K562 (cell line): ENCODE measurements around the gene EPHX1. TPM values are rescaled to one million over a fixed set of nuclear protein-coding genes. Genes with fewer than 3 reads are reported as not detected.

Experiments used
- BMI1 ChIP-seq: fragments of 150-350 bp; IDR thresholded peaks from 2 replicates; pipeline ENCODE4 v1.6.1; 2014; ENCODE audit warnings: low read length
- FOXK1 ChIP-seq: sonication (generic); formaldehyde crosslinking; IDR thresholded peaks from 2 replicates; pipeline ENCODE4 v1.8.0; 2022; ENCODE audit warnings: missing genetic modification reagents, mild to moderate bottlenecking, borderline replicate concordance
- KDM5B ChIP-seq: fragments of 200-600 bp; sonication (generic); IDR thresholded peaks from 2 replicates; pipeline ENCODE4 v1.6.1; 2012; ENCODE audit warnings: low read depth, mild to moderate bottlenecking, moderate library complexity, low read length, control low read depth, inconsistent platforms; ENCODE audit not compliant: insufficient replicate concordance
- POLR2A ChIP-seq: fragments of 450-650 bp; conservative IDR thresholded peaks from 2 replicates; pipeline ENCODE4 v1.6.1; 2016
- XRCC4 ChIP-seq: IDR thresholded peaks from one replicate; pipeline ENCODE4 v1.6.1; 2011; ENCODE audit not compliant: insufficient read depth, insufficient read length; ENCODE audit errors: extremely low read depth
- polyA plus RNA-seq, 8 experiments: library from polyadenylated mRNA; depleted of rRNA in 4 of 8; stranded (reverse) in 5 of 8; unstranded in 3 of 8; fragments of >200 nt; fragmentation: Nextera tagmentation in 2 of 8; fragmentation: Illumina TruSeq in 1 of 8; extraction: Ambion mirVana in 2 of 8; extraction: Trizol in 1 of 8; gene quantifications; 2 replicates each; pipeline versions ENCODE4 v1.2.1 to v1.2.3, GENCODE V29; 2011 to 2014; ENCODE audit warnings: inconsistent platforms in 1 of 8, missing spikeins in 1 of 8
- total RNA-seq, 7 experiments: library from RNA; depleted of rRNA in 6 of 7; stranded (reverse); fragments of >200 nt in 6 of 7; fragmentation: Illumina TruSeq in 2 of 7; extraction: Trizol in 2 of 7; gene quantifications; 2 replicates each; pipeline versions ENCODE4 v1.2.1 to v1.2.3, GENCODE V29; 2011 to 2021; ENCODE audit warnings: low replicate concordance in 1 of 7
- TF ChIP-seq, protein P1 (sequence below): fragments of 450-650 bp; formaldehyde crosslinking; IDR thresholded peaks from 2 replicates; pipeline ENCODE4 v1.4.0; 2022; ENCODE audit warnings: missing genetic modification characterization
- TF ChIP-seq, protein P2 (sequence below): sonication (generic); formaldehyde crosslinking; IDR thresholded peaks from 2 replicates; pipeline ENCODE4 v1.8.1; 2023; ENCODE audit warnings: mild to moderate bottlenecking, missing genetic modification reagents
- TF ChIP-seq, protein P3 (sequence below), 2 experiments: fragments of 450-650 bp in 1 of 2; IDR thresholded peaks; 2 replicates each; pipeline ENCODE4 v1.6.1; 2011 to 2017; ENCODE audit warnings: low read depth in 2 of 2, antibody characterized with exemption in 1 of 2, borderline replicate concordance in 1 of 2, low read length in 1 of 2, mild to moderate bottlenecking in 1 of 2, mixed read lengths in 1 of 2; ENCODE audit not compliant: control insufficient read depth in 1 of 2
- TF ChIP-seq, protein P4 (sequence below): fragments of 250-450 bp; sonication (Bioruptor Pico); IDR thresholded peaks from 2 replicates; pipeline ENCODE4 v1.4.0; 2020; ENCODE audit warnings: mild to moderate bottlenecking
- TF ChIP-seq, protein P5 (sequence below): fragments of 450-650 bp; formaldehyde crosslinking; IDR thresholded peaks from 2 replicates; pipeline ENCODE4 v1.4.0; 2020; ENCODE audit warnings: mild to moderate bottlenecking, moderate library complexity

The EPHX1 gene
- total and polyA plus RNA-seq, 9 of the 15 experiments (the other 6 are each of a cell fraction or from before 2014, with no cell fraction given), result 0.21 to 27.0 (median 6.7) TPM

DNA sequence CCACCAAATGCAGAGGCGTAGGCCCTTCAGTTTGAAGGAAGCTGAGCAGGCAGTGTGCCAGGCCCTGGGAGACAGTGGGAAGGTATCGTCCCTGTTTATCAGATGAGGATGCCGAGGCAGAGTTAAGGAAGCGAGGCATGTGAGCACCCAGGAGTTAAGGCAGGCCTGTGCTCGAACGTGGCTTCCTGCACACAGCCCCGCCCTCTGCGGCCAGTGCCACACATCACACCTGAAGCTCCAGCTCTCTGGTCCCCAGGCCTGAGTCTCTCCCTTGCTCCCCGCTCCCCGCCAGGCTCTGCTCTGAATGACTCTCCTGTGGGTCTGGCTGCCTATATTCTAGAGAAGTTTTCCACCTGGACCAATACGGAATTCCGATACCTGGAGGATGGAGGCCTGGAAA, 32.1 kb downstream of the EPHX1 start (continued):
- TF ChIP-seq KDM5B (no peak), BMI1 (no peak), FOXK1 (CRISPR knock-in tag) (no peak), XRCC4 (no peak), POLR2A (peak; percentile 32; the same call in 1 of the 2 replicates)
- TF ChIP-seq, protein P1, sequence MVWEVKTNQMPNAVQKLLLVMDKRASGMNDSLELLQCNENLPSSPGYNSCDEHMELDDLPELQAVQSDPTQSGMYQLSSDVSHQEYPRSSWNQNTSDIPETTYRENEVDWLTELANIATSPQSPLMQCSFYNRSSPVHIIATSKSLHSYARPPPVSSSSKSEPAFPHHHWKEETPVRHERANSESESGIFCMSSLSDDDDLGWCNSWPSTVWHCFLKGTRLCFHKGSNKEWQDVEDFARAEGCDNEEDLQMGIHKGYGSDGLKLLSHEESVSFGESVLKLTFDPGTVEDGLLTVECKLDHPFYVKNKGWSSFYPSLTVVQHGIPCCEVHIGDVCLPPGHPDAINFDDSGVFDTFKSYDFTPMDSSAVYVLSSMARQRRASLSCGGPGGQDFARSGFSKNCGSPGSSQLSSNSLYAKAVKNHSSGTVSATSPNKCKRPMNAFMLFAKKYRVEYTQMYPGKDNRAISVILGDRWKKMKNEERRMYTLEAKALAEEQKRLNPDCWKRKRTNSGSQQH, result peak; percentile 25; the same call in 1 of the 2 replicates
- TF ChIP-seq, protein P2, sequence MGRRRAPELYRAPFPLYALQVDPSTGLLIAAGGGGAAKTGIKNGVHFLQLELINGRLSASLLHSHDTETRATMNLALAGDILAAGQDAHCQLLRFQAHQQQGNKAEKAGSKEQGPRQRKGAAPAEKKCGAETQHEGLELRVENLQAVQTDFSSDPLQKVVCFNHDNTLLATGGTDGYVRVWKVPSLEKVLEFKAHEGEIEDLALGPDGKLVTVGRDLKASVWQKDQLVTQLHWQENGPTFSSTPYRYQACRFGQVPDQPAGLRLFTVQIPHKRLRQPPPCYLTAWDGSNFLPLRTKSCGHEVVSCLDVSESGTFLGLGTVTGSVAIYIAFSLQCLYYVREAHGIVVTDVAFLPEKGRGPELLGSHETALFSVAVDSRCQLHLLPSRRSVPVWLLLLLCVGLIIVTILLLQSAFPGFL, result no peak
- TF ChIP-seq, protein P3, sequence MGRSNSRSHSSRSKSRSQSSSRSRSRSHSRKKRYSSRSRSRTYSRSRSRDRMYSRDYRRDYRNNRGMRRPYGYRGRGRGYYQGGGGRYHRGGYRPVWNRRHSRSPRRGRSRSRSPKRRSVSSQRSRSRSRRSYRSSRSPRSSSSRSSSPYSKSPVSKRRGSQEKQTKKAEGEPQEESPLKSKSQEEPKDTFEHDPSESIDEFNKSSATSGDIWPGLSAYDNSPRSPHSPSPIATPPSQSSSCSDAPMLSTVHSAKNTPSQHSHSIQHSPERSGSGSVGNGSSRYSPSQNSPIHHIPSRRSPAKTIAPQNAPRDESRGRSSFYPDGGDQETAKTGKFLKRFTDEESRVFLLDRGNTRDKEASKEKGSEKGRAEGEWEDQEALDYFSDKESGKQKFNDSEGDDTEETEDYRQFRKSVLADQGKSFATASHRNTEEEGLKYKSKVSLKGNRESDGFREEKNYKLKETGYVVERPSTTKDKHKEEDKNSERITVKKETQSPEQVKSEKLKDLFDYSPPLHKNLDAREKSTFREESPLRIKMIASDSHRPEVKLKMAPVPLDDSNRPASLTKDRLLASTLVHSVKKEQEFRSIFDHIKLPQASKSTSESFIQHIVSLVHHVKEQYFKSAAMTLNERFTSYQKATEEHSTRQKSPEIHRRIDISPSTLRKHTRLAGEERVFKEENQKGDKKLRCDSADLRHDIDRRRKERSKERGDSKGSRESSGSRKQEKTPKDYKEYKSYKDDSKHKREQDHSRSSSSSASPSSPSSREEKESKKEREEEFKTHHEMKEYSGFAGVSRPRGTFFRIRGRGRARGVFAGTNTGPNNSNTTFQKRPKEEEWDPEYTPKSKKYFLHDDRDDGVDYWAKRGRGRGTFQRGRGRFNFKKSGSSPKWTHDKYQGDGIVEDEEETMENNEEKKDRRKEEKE (IDR thresholded peaks at IDR 0.05; ENCODE audit: borderline replicate concordance in 1 of 2, control insufficient read depth in 1 of 2, low read depth in 2 of 2, low read length in 1 of 2), result no peak
- TF ChIP-seq, protein P4, sequence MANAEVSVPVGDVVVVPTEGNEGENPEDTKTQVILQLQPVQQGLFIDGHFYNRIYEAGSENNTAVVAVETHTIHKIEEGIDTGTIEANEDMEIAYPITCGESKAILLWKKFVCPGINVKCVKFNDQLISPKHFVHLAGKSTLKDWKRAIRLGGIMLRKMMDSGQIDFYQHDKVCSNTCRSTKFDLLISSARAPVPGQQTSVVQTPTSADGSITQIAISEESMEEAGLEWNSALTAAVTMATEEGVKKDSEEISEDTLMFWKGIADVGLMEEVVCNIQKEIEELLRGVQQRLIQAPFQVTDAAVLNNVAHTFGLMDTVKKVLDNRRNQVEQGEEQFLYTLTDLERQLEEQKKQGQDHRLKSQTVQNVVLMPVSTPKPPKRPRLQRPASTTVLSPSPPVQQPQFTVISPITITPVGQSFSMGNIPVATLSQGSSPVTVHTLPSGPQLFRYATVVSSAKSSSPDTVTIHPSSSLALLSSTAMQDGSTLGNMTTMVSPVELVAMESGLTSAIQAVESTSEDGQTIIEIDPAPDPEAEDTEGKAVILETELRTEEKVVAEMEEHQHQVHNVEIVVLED (CRISPR knock-in tag), result no peak
- TF ChIP-seq, protein P5, sequence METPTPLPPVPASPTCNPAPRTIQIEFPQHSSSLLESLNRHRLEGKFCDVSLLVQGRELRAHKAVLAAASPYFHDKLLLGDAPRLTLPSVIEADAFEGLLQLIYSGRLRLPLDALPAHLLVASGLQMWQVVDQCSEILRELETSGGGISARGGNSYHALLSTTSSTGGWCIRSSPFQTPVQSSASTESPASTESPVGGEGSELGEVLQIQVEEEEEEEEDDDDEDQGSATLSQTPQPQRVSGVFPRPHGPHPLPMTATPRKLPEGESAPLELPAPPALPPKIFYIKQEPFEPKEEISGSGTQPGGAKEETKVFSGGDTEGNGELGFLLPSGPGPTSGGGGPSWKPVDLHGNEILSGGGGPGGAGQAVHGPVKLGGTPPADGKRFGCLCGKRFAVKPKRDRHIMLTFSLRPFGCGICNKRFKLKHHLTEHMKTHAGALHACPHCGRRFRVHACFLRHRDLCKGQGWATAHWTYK, result peak; percentile 17; the same call in 1 of the 2 replicates
